ENCODE results near the gene C13orf46.

Gene C13orf46

DNA sequence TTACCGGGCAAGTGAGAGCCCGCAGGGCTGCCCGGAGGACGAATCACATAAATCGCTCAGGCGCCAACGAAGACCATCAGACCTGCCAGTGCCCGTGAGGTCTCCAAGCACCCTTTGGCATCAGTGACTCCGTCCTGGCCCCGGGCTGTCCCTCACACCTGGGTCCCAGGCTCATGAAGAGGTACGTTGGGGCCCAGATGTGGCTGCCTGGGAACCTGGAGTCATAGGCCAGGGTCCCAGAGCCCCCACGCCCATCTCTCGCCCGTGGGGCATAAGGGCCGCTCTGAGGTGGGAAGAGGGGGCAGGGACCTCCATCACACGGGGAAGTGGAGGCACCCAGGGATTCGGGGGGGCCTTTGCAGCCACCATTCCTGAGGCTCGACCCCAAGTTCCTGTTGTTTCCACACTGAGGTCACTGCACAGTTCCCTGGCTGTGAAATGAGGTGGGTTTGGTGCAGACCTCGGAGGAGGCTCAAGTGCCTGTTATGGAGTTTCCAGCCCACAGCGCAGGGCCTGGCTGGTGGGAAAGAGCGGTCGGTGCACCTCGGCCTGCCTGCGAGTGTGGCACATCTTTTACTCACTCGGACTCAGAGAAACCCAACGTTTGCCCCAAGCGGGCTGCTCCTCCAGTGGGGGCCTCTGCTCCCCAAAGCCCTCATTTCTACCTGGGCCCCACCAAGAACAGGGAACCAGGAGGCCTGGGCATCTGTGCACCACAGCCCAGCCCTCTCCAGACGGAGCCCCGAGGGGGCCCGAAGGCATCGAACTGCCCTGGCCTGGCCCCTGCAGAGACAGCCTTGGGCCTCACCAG lies 35.9 kb upstream of the C13orf46 start:
- no peak for DNase-seq (ENCODE audit: low spot score)

DNA sequence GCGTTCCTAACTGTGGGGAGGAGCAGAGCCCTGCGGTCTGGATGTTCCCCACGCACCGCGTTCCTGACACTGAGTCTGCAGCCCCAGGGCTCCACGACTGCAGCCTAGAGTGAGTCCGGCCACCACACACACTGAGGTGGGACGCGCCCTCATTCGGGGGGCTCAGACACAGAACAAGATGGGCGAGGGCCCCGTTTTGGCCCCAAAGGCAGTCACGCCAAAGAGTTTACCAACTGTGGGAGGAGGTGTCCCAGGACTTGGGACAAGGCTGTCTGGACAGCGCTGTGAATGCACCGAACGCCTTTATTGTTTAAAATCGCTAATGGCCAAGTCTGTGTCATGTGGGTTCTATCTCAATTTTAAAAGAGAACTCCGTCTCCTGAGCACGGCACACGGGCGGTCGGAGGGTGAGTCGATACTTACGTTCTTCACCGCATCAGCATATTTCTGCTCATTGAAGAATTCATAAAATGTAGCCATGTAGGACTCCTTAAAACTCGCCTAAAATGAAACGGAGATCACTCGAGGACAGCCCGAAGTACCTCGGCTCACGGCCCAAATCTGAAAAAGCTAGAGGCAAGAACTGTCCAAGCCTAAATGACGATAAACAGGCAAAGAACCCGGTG lies 35.2 kb upstream of the C13orf46 start:
- no peak for DNase-seq (ENCODE audit: low spot score)

DNA sequence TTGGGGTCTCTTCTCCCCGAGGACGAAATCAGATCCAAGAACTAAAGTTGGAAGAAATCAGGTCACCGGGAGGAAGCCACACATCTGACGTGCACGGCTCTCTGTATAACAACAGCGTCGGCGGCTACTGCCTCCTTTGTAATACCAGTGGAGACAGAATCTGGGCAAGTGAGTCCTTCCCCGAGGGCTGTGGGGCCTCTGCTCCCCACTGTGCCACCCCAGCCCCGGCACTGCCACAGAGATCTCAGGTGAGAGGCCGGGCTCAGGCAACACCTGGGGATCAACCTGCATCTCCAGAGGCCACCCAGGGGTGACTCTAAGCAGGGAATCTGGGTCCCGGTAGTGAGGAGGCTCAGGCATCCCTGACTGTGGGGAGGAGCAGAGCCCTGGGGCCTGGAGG lies 33.7 kb upstream of the C13orf46 start:
- DNase-seq (ENCODE audit: low spot score): no peak

DNA sequence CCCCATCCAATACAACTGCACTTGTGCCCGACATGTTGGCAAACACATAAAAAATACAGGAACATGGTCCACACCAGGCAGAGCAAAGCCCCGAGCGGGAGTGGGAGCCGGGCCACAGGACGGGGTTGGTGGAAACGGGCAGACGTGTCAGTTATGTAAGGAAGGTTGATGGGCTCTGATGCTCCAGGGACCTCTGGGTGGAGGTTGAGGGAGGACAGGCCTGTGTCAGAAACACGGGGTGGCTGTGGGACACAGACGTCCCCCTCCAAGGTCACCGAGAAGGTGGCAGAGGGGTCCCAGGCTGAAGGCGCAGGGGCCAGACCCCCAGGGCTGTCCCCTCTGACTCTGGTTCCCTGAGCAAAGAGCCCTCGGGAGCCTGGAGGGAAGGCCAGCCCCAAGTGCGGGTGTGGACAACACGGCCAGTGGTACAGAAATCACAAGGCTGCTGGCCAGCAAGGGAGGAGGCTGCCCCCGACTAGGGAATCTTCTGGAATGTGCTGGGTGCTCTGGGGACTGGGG lies 31.4 kb upstream of the C13orf46 start:
- no peak for DNase-seq (ENCODE audit: low spot score)

DNA sequence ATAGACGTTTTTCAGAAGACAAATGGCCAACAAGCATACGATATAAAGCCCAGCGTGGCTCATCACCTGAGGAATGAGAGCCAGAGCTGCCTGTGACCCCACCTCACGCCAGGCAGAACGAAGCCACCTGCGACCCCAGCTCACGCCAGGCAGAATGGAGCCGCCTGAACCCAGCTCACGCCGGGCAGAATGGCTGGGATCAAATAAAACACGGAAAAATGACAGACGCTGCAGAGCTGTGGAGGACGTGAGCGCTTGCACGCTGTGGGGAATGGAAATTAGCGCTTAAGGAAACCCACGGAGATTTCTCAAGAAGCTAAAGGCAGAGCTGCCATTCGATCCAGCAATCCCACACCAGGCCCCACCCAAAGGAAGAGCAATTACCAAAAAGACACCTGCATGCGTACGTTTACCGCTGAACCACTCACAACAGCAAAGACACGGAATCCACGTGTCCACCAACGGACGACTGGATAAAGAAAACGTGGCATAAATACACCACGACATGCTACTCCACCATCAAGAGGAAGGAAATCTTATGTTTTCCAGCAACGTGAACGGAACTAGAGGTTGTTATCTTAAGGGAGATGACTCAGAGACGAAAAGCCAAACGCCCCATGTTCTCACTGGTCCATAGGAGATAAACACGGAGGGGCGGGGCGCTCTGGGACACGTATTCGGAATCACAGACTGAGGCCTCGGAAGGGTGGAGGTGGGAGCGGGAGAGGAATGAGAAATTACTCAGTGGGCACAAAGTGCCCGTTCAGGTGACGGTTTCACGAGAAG lies 30.7 kb upstream of the C13orf46 start:
- no peak for DNase-seq (ENCODE audit: low spot score)

DNA sequence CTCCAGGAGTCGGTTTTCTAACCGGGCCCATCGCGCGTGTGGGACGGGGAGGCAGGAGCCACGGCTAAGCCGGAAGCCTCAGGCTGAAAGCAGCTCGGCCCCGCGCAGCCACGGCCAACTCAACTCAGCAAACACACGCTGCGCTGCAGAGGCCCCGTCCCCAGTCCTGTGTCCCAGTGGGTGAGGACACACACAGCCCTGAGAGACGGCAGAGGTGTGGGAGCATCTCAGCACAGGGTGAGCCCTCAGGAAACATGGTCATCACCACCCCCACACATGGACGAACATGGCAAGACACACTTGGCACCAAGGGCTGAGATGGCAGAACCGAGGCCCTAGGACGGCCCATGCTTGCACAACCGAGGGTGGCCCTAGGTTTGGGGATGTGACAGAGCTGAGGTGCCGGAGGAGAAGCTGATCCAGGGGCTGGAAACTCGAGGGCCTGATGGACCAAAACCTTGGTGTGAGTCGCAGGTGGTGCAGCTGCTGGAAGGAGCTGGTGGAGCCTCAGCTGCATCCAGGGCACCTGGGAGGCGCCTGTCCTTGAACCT lies 29.0 kb upstream of the C13orf46 start:
- DNase-seq (ENCODE audit: low spot score): no peak

DNA sequence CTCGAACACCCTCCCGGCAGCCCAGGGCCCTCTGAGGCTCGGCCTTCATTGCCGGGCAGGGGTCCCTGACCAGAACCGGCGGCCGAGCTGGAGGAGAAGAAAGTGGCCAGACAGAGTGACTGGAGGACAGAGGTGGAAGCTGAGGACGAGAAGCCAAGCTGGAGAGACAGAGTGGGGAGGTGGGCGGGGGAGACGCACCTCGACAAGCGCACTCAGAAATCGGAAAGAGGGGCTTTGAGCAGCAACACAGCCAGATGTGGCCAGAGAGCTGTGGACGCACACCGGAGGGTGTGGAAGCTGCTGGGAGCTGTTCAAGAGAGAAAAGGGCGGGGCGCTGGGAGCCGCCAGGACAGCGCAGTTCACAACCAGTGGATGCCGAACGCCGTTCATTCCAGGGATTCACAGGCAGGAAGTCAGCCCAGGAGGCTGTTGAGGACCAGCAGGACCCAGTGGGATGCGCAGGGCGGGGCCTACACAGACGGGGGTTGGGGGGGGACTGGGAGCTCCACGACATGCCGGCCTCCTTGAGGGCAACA lies 28.2 kb upstream of the C13orf46 start:
- DNase-seq (ENCODE audit: low spot score): no peak

DNA sequence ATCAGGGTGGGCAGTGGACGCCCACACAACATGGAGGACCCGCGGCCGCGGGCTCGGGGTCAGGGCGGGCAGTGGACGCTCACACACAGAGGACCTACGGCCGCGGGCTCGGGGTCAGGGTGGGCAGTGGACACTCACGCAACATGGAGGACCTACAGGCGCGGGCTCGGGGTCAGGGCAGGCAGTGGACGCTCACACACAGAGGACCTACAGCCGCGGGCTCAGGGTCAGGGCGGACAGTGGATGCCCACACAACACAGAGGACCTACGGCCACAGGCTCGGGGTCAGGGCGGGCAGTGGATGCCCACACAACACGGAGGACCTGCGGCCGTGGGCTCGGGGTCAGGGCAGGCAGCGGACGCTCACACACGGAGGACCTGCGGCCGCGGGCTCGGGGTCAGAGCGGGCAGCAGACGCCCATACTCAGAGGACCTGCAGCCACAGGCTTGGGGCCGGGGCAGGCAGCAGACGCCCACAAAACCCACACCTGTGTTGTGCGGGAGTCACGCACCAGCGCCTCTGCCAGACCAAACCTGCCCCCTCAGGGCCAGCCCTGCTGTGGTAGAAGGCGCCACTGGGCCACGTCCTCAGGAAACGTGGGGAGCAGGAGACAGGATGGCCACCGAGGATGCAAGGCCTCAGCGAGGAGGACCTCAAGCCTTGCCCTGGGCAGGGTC lies 27.6 kb upstream of the C13orf46 start:
- no peak for DNase-seq (ENCODE audit: low spot score)

DNA sequence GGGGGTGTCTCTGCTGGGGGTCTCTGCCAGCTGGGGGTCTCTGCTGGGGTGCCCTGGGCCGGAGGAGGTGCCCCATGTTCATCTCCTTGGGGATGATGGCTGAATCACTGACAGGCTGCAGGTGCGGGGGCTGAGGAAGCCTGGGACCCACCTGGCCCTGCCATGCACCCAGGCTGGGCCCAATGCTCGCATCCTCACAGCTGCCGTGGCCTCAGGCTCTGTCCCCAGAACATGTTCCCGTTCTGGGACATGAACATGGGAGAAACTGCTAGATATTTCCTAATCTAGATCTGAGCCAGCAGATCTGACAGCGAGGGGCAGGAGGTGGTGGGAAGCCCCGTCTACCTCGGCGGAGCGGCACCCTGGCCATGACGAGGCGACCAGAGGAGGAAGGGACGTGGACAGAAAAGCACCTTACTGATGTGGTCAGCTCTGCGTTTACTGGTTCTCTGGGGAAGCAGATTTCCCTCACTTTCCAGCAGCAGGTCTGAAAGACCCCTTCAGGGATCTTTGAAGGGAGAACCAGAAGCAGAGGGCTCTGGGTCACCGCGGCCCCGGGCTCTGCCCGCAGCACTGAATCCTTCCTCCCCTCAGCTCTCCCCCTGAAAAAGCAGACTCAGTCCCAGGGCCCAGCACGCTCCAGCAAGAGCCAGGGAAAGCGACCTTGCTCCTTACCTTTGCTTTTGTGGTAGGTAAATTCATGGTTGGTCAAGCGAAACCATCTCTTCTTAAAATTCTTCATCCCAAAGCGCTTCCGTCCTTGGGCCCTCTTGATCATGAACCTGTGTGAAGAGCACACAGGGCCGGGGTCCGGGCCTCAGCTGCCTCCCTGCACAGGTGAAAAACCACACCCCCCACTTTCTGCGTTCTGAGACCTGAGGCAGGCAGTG lies 26.5 kb upstream of the C13orf46 start:
- DNase-seq (ENCODE audit: low spot score): no peak

DNA sequence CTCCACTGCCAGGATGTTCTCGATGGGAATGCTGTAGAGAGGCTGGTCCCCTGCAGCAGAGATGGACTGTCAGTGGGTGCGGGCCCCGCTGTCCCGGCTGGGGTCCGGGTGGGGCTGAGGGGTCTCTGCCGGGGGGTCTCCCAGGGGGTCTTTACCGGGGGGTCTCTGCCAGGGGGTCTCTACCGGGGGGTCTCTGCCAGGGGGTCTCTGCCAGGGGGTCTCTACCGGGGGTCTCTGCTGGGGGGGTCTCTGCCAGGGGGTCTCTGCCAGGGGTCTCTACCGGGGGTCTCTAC lies 25.7 kb upstream of the C13orf46 start:
- DNase-seq (ENCODE audit: low spot score): no peak

DNA sequence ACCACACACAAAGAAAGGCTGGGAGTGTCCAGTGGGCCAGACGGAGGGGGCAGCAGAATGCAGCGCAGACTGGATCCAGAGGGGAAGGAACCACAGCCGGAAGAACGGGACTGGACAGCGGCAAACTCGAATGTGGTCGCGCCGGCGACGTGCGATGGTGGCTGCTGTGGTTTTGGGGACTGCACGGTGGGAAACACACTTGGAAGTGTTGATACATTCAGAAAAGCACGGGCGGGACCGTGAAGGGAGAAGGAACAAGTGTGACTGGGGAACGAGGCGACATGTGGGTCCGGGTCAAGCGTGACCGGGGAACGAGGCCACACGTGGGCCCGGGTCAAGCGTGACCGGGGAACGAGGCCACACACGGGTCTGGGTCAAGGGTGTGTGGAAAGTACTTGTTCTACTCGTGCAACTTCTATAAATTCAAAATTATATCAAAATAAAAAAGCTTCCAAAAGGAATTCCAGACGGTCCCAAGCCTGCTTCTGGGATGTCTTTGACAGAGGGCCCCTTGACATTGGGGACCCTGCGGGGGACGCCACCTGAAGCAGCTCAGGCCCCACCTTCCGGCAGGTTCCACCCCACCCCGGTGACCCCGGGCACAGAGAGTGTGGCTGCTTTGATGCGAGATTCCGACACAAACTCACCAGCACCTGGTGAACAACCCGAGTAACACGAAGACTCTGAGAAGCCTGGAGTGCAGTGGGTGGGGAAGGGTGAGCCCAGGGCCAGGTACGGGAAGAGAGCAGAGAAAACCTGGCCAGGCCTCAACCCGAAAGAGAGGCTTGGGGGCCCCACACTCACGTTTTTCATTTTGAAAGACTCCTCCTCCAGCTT lies 25.1 kb upstream of the C13orf46 start:
- DNase-seq (ENCODE audit: low spot score): no peak

DNA sequence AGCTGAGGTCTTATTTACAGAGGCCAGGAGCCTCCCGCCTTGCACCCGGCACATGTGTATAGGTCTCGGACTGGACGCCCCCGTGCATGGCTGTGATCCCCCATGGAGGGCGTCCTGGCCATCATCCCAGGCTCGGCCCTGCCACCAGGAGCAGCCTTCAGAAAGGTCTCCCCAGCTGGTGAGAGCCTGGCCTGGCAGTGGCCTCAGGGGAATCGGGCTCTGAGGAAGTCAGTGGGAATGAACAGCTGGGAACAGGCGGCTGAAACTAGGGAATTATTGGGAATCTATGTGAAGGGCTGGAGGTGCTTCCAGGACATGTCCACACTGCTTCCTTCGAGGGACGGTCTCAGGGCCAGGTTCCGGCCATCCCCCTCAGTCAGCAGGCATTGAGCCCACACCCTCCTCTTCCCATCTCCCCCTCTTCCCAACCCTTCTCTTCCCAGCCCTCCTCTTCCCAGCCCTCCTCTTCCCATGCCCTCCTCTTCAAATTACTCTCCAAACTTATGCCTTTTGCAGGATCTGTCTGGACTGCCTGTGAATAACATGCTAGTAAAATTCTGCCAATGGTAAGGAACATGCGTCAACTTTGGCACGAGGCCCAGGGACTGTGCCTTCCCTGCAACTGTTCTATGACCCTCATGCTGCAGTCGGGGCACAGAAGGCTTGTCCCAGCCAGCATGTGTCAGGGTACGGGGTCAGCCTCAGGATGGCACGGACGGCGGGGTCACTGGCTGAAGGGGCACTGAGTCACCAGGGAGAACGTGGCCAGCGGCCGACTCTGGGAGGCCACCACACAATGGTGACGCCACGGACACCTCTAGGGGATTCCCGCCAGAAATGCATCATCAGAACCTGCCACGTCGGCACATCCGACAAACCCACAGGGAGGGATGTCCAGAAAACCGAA lies 24.2 kb upstream of the C13orf46 start:
- peak; percentile 73 for DNase-seq (ENCODE audit: low spot score)

DNA sequence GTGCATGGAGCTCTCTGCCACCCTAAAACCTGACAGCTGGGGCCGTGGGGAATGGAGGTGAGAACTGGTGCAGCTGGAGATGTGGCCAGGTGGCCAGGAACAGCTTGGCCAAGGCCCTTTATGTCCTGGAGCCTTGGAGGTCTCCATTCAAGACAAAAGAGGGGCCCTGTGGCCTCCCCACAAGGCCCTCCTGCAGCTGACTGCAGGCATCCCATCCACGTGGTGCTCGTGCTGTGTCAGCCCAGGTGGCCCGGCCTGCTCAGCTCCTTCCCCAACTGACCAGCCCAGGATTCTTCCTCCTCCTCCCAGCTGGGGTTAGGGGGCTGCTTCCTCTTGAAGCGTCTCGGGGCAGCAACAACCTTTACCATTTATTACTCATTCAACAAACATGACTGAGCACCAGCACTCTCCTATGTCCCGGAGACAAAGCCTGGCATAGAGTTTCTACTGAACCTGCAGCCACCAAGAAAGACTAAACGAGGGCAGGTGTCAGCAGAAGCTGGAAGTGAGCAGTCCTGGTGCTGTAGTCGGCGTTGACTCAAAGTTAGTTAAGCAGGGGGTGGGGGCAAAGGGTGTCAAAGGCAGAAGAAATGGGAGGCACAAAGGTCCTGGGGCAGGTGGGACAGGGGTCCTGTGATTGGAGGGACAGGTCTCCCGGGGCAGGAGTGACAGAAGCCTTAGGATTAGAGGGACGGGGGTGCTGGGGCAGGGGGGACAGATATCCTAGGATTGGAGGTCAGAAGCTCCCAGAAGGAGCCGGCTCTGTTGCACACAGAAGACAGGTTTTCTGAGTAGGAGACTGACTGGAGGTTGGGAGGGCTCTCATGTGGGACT lies 23.3 kb upstream of the C13orf46 start:
- DNase-seq (ENCODE audit: low spot score): no peak

DNA sequence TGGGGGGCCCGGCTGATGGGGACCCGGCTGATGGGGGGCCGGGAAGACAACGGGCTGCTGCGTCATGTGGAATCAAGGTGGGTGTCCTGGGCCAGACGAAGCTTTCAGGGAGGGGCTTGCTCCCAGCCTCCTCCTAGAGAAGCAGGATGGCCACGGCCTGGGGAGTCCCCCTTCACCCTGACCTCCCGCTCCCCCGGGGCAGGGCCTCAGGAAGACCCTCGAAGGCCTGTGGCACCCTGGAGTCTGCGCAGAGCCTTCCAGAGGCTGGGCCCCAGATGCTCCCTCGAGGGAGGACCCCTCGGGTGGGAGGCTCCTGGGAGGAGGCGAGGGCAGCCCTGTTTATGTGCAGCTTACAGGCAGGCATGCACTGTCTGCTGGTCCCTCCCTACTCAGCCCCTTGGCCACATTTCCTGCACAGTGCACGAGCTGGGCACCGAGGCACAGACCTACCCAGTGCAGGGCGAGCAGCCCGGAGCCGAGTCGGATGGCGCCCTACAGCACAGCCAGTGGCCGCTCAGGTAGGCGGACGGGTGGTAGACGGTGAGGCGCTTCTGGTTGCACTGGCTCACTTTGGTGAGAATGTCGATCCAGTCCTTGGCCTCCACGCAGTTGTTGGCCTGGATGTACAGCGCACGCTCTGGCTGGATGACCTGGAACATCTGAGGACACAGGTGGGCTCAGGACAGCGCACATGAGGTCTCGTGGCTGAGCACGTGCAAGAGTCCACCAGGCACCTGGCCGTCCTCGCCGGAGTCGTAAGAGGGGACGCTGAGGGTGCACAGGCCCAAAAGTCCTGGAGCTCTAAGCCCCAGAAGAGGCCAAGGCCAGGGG lies 22.4 kb upstream of the C13orf46 start:
- DNase-seq (ENCODE audit: low spot score): no peak

DNA sequence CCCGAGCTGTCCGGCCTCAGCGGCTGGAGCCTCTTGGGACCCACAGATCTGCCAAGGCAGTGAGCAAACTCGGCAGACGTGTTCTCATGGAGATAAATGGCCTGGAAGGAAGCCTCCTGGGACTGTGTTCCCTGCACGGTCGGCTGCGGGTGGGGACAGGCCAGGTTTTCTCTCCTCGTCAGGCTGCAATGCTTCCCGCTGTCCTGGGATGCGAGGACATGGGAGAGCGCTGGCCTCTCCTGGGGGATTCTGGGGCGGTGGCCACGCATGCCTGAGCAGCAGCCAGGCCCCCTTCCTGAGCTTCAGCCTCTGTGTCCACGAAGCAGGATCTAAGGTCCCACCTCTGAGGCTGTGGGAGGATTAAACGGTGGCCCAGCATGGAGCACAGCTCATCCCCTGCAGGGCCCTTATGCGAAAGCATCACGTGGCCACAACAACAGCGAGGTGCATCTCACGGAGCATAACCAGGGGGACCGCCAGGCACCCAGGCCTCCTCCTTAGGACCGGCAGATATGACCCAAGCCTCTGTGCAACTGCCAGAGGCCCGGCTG lies 21.2 kb upstream of the C13orf46 start:
- no peak for DNase-seq (ENCODE audit: low spot score)

DNA sequence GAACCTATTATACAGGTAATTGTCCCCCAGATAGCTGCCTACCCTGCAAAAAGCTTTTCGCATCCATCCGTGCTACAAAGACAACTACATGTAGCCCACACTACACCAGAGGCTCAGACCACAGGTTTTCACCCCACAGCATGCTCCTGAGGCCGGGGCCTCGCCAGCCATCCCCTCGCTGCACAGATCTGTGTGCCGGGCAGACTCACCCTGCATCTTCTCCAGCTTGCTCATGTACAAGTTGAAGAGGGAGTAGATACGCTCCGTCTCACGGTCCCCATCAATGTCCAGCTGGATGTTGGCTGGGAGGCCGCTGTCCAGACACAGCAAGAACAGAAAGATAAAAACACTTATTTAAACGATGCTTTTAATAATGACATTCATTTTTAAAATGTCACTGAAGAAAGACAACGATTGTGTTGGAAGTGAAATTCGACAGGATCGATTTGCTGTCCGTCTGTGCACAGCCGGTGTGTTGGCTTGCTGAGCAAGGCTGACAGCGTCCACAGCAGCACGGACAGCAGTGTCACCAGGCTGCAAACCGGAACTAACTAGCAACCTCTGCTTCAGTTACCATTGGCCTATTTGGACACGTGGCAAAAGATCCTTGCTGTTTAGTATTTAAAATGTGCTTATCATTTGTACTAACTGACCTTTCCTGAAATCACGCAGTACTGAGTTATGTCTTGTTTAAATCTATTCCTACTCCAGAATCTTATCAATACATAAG lies 18.6 kb upstream of the C13orf46 start:
- no peak for DNase-seq (ENCODE audit: low spot score)
